Measurements from ENCODE around the gene MYOM1.

The MYOM1 gene

DNA sequence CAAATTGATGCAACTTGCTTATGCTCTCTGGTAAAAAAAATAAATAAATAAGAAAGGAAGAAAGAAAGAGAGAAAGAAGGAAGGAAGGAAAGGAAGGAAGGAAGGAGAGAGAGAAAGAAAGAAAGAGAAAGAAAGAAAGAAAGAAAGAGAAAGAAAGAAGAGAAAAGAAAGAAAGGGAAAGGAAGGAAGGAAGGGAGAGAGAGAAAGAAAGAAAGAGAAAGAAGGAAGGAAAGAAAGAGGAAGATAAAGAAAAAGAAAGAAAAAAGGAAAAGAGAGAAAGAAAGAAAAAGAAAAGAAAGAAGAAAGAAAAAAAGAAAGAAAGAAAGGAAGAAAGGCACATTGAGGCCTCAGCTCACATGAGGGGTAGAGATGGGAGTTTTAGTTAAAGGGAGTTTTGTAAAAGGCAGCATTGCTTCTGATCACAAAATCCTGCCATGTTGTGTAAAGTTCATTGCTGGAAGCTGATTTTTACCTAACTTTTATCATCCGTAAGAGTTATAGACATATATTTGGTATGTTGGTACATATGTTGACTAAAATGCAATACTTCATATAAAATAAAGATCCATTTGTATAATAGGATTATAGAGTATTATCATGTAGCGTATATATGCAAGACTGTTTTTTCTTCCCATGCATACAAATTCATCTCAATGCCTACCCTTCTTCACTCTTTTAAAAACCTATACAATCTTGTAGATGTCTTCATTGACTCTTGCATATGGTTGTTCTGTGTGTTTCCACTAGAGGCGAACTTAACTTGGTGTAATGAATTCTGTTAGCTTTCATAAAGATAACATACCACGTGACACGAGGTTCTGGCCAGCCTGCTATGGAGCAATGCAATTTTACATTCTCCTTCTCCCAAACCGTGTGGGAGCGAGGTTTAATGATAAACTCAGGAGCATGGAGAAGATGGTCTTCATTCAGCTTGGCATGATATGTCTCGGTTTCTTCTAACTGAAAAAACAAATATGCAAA is 32.8 kb downstream of the MYOM1 start:
- Histone ChIP-seq H3K27me3 (ENCODE audit: control insufficient read depth, insufficient read depth, low read length) (no peaks in the 10 kb centered on the region), H3K36me3 (ENCODE audit: control insufficient read depth, insufficient read depth, low read length) (peaks cover 2% of the 10 kb centered on the region), H3K9ac (ENCODE audit: low read length) (no peak overlapping the region), H3K27ac (ENCODE audit: low read depth, low read length) (no peak overlapping the region), H3K4me3 (ENCODE audit: low read length) (no peak overlapping the region), H3K4me1 (ENCODE audit: control insufficient read depth, insufficient read depth, low read length) (no peaks in the 10 kb centered on the region)

DNA sequence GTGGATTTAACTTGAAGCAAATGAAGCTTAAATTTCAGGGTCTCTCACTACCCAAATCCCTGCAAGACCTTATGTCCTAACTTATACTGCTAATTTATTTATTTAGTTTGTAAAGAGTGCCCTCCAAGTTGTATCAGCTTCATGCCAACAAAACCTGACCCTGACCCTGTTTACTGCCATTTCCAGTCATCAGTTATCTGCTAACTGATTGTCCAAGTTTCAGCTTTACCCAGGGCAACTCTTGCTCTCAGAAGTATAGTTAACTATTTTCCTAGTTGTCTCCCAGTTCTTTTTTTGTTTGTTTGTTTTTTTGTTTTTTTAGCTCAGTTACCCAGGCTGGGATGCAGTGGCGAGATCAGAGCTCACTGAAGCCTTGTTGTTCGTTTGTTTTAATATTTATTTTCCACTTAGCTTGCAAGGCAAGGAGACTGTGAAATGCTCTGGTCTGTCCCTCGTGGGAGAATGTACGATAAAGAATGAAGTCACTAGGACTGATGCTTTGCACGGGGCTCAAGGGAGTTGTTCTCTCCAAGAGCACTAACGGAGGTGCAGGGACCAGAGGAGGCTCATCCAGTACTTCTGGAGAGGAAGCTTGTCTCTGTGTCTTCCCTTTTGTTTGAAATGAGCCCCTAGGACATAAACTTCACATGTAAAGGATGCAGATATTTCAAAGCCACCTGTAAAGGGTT is 35.3 kb downstream of the MYOM1 start:
- Histone ChIP-seq H3K27me3 (ENCODE audit: control insufficient read depth, insufficient read depth, low read length) (no peaks in the 10 kb centered on the region), H3K27ac (ENCODE audit: low read depth, low read length) (no peak overlapping the region), H3K4me3 (ENCODE audit: low read length) (no peak overlapping the region), H3K36me3 (ENCODE audit: control insufficient read depth, insufficient read depth, low read length) (no peaks in the 10 kb centered on the region), H3K9ac (ENCODE audit: low read length) (no peak overlapping the region), H3K4me1 (ENCODE audit: control insufficient read depth, insufficient read depth, low read length) (no peaks in the 10 kb centered on the region)

DNA sequence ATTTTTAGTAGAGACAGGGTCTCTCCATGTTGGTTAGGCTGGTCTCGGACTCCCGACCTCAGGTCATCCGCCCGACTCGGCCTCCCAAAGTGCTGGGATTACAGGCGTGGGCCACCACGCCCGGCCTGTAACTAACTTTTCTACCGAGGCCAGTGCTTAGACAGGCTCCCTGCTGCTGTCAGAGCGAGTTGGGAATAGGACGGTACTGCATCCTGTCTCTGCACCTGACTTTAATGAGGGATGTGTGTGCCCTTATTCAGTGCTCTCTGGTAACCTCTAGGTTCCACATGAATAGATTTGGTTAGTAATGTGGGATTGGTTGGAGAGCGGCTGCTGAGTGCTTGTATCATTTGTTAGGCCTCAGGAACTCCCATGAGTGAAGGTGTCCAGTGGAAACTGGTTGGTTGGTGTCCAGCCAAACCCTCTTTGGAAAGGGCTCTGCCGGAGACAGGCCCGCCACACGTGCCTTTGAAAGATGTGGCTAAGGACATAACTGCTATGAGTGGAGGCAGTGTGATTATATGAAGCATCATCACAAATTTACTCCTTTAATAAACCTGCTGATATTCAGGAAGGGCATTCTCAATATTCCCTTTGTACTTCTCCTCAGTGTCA is 36.6 kb downstream of the MYOM1 start:
- Histone ChIP-seq H3K4me1 (ENCODE audit: control insufficient read depth, insufficient read depth, low read length) (no peaks in the 10 kb centered on the region), H3K9ac (ENCODE audit: low read length) (no peak overlapping the region), H3K27ac (ENCODE audit: low read depth, low read length) (no peak overlapping the region), H3K27me3 (ENCODE audit: control insufficient read depth, insufficient read depth, low read length) (no peaks in the 10 kb centered on the region), H3K4me3 (ENCODE audit: low read length) (no peak overlapping the region), H3K36me3 (ENCODE audit: control insufficient read depth, insufficient read depth, low read length) (no peaks in the 10 kb centered on the region)

DNA sequence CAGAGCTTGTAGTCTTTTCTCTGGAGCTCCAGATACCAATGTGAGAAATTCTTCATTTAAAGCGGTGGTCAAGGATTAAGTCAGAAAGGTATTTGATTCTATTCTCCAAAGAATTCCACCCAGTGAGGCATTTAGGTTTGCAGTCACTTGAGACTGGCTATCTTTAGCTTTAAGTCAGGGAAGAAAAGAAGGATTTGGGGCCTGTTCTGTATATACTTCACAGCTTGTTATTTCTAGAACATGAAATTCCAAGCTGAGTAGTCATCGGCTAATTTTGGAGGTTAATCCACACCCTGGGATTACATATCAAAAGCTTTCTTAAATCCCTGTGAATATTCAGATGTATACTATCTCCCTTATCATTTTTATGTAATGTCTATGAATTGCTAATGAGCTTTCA is 39.4 kb downstream of the MYOM1 start:
- no peaks in the 10 kb centered on the region for H3K36me3 ChIP-seq (ENCODE audit: control insufficient read depth, insufficient read depth, low read length)
- H3K27ac ChIP-seq (ENCODE audit: low read depth, low read length): no peak overlapping the region
- H3K9ac ChIP-seq (ENCODE audit: low read length): no peak overlapping the region
- H3K4me1 ChIP-seq (ENCODE audit: control insufficient read depth, insufficient read depth, low read length): no peaks in the 10 kb centered on the region
- no peak overlapping the region for H3K4me3 ChIP-seq (ENCODE audit: low read length)
- H3K27me3 ChIP-seq (ENCODE audit: control insufficient read depth, insufficient read depth, low read length): no peaks in the 10 kb centered on the region

DNA sequence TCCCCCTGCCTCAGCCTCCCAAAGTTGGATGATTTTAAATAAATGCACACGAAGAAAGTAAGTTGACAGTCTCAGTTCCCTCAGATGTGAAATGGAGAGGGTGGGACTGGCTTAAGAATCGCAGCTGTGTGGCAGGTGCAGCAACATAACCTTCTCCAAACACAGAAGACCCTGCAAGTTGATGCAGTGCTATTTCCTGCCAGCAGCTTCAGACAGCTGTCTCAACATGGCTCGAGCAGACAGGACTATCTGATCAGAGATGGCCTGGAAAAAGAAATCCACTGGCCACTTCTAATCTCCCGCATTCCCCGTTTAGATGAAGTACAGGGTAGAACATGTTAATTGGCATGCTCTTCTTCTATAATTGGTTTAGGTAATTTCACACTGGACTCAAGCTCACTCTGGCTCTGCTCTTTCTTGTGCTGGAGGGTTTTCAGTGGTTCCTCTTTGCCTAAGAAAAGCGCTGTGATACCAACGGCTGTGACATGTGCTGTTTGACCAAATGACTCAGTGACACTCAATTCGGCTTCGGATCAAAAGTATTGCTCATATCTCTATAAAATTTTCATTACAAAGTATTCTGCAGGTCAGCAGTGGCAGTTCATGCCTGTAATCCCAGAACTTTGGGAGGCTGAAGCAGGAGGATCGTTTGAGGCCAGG is 40.2 kb downstream of the MYOM1 start:
- Histone ChIP-seq H3K4me3 (ENCODE audit: low read length) (no peak overlapping the region), H3K36me3 (ENCODE audit: control insufficient read depth, insufficient read depth, low read length) (no peaks in the 10 kb centered on the region), H3K4me1 (ENCODE audit: control insufficient read depth, insufficient read depth, low read length) (no peaks in the 10 kb centered on the region), H3K27ac (ENCODE audit: low read depth, low read length) (no peak overlapping the region), H3K27me3 (ENCODE audit: control insufficient read depth, insufficient read depth, low read length) (no peaks in the 10 kb centered on the region), H3K9ac (ENCODE audit: low read length) (no peak overlapping the region)

DNA sequence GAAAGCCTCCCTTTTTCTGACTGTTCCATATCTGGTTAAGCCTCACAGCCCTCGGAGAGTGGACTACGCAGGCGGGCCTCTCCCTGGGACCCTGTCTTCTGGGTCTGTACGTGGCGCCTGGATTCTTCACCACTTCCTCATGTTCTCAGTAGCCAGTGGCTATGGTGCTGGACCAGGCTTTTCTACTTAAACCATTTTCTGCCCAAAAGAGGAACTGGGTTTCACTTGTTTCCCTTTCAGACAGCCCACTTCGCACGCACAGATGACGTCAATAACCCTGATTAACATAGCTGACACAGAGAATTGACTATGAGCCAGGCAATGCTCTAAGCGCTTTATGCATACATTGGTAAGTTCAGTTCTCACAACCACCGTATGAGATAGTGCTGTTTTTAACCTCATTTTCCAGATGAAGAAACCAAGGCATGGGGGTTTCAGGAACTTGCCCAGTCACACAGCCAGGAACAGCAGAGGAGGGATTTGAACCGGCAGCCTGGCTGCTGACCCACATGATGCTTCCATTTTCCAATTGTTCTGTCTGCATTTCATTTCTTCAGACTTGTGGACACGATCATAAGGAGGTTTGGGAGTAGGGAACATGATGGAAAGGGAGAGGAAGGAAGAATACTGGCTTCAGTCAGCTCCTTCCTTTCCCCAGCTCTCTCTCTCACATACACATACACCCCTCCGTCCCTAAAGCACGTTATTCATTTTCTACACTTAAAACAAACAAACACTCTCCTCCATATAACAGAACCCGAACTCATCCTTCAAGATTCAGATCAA is 41.7 kb downstream of the MYOM1 start:
- H3K27me3 ChIP-seq (ENCODE audit: control insufficient read depth, insufficient read depth, low read length): no peaks in the 10 kb centered on the region
- no peak overlapping the region for H3K4me3 ChIP-seq (ENCODE audit: low read length)
- no peaks in the 10 kb centered on the region for H3K4me1 ChIP-seq (ENCODE audit: control insufficient read depth, insufficient read depth, low read length)
- H3K27ac ChIP-seq (ENCODE audit: low read depth, low read length): no peak overlapping the region
- no peak overlapping the region for H3K9ac ChIP-seq (ENCODE audit: low read length)
- H3K36me3 ChIP-seq (ENCODE audit: control insufficient read depth, insufficient read depth, low read length): no peaks in the 10 kb centered on the region

DNA sequence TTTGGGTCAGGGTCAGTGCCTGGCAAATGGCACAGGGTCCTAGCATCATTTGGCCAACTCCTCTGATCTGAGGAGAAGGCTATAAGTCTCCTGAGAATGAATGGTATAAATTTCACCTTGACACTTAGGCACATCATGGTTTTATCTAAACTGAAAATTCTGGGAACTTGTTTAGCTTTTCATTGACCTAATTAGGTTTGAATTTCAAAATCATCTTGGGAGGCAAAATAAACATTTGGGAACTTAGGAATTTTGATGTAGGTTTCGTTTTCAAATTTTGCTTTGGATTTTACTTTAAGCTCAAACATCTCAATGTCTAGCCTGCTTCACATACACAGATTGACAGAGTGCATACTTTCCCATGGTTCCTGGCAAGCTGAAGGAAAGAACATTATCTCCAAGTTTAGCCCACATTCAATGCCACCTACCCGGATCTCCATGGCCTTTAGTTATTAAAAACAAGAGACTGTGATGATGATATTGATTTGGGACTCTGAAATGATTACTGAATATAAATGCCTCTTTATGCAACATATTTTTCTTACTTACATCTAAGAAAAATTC is 44.5 kb downstream of the MYOM1 start:
- Histone ChIP-seq H3K4me3 (ENCODE audit: low read length) (no peak overlapping the region), H3K4me1 (ENCODE audit: control insufficient read depth, insufficient read depth, low read length) (no peaks in the 10 kb centered on the region), H3K27me3 (ENCODE audit: control insufficient read depth, insufficient read depth, low read length) (no peaks in the 10 kb centered on the region), H3K36me3 (ENCODE audit: control insufficient read depth, insufficient read depth, low read length) (no peaks in the 10 kb centered on the region), H3K27ac (ENCODE audit: low read depth, low read length) (no peak overlapping the region), H3K9ac (ENCODE audit: low read length) (no peak overlapping the region)

DNA sequence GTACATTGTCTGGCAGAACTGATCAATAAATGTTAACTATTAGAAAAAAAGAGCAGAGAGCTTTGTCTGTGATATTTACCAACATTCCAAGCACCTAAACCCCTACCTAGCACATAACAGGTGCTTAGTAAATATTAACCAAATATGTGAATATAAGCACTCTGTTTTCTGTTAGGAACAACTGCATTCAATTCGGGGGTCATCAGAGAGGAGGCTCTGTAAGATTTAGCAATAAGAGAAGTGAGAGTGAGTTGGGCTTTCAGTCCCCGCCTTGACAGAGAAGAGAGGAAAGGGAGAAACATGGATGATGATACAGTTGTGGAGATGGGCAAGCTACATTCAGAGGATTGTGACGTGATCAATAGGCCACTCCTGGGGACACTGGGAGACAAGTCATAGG is 47.7 kb downstream of the MYOM1 start:
- no peaks in the 10 kb centered on the region for H3K27me3 ChIP-seq (ENCODE audit: control insufficient read depth, insufficient read depth, low read length)
- H3K4me1 ChIP-seq (ENCODE audit: control insufficient read depth, insufficient read depth, low read length): no peaks in the 10 kb centered on the region
- H3K36me3 ChIP-seq (ENCODE audit: control insufficient read depth, insufficient read depth, low read length): no peaks in the 10 kb centered on the region
- H3K27ac ChIP-seq (ENCODE audit: low read depth, low read length): no peak overlapping the region
- no peak overlapping the region for H3K9ac ChIP-seq (ENCODE audit: low read length)
- no peak overlapping the region for H3K4me3 ChIP-seq (ENCODE audit: low read length)

DNA sequence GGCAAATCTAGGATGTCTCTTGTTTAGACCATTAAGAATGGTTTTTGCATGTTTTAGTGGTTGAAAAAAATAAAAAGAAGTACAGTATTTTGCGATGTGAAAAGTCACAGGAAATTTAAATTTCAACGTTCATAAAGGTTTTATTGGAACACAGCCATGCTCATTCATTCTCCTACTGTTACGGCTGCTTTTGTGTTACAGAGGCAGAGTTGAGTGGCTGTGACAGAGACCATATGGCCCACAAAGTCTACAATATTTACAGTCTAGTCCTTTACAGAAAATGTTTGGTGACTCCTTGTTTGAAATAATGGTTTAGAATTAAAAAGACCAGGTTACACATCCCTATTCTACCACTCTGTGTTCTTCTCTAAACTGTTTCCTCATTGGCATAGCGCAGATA is 48.1 kb downstream of the MYOM1 start:
- no peaks in the 10 kb centered on the region for H3K27me3 ChIP-seq (ENCODE audit: control insufficient read depth, insufficient read depth, low read length)
- no peak overlapping the region for H3K27ac ChIP-seq (ENCODE audit: low read depth, low read length)
- no peak overlapping the region for H3K9ac ChIP-seq (ENCODE audit: low read length)
- H3K36me3 ChIP-seq (ENCODE audit: control insufficient read depth, insufficient read depth, low read length): no peaks in the 10 kb centered on the region
- no peak overlapping the region for H3K4me3 ChIP-seq (ENCODE audit: low read length)
- H3K4me1 ChIP-seq (ENCODE audit: control insufficient read depth, insufficient read depth, low read length): no peaks in the 10 kb centered on the region

DNA sequence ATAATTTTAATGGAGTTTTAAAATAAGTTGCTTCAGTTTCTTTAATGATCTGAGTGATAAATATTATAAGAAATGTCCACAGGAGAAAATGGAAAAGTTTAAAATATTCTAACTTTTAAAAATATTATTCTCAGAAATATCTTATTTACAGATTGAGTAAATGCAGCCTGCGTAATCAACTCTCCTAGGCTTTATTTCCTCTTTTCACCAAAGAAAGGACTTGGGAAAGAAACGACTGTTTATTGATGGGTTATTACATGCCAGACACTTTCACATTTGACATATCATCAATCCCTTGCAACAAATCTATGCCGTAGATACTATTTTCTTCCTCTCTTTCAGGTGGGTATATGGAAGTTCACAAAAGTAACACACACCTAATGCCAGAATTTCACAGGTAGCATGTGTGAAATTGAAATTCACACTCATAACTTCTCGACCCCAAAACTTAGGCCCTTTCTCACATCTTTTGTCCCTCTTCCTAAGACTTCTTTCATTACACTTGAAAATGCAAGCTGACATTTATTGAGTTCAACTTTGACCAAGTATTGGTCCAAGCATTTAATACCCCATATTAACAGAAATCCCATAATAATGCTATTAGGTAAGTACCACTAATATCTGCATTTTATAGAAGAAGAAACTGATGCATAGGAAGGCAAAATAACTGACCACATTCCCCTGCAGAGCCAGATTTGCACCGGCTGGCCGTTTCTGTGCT is 49.2 kb downstream of the MYOM1 start:
- Histone ChIP-seq H3K27ac (ENCODE audit: low read depth, low read length) (no peak overlapping the region), H3K4me3 (ENCODE audit: low read length) (no peak overlapping the region), H3K9ac (ENCODE audit: low read length) (no peak overlapping the region), H3K27me3 (ENCODE audit: control insufficient read depth, insufficient read depth, low read length) (no peaks in the 10 kb centered on the region), H3K4me1 (ENCODE audit: control insufficient read depth, insufficient read depth, low read length) (no peaks in the 10 kb centered on the region), H3K36me3 (ENCODE audit: control insufficient read depth, insufficient read depth, low read length) (no peaks in the 10 kb centered on the region)

DNA sequence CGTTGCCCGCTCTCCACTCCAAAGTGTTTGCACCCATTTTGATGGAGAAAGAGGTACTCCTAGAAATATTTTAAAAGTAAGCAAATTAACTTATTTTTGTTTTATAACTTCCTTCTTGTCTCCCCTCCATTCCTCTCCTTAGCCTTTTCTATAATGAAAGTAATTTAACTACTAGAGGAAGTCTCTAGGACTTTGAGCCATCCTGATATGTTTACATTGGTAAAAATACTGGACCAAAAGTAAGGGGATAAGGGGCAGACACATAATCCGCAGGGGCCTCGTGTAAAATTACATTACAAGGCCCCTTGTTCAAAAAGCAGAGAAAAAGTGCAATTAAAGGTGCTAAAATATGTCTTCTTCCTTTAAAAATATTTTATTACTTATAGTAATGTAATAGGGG is 55.4 kb downstream of the MYOM1 start:
- Histone ChIP-seq H3K27me3 (ENCODE audit: control insufficient read depth, insufficient read depth, low read length) (no peaks in the 10 kb centered on the region), H3K27ac (ENCODE audit: low read depth, low read length) (no peak overlapping the region), H3K9ac (ENCODE audit: low read length) (no peak overlapping the region), H3K36me3 (ENCODE audit: control insufficient read depth, insufficient read depth, low read length) (peaks cover 5% of the 10 kb centered on the region), H3K4me1 (ENCODE audit: control insufficient read depth, insufficient read depth, low read length) (no peaks in the 10 kb centered on the region), H3K4me3 (ENCODE audit: low read length) (no peak overlapping the region)
